Lower leg skin (tissue), 3 donors: ENCODE measurements around the gene HECTD4.

Source experiments
- CTCF ChIP-seq, 3 donors: fragments of 450-650 bp; IDR thresholded peaks; one replicate each; pipeline ENCODE4 v1.5.1; 2016; ENCODE audit warnings: antibody characterized with exemption in 3 of 3, mild to moderate bottlenecking in 3 of 3, moderate library complexity in 2 of 3
- POLR2A ChIP-seq, 2 donors: fragments of 450-650 bp; IDR thresholded peaks; one replicate each; pipeline ENCODE4 v1.6.1; 2016 to 2017; ENCODE audit warnings: antibody characterized with exemption in 2 of 2, mild to moderate bottlenecking in 1 of 2, moderate library complexity in 1 of 2

- TF ChIP-seq POLR2A (IDR thresholded peaks at IDR 0.05) (no peak), CTCF (IDR thresholded peaks at IDR 0.05) (no peak)
Measured at GRCh38 chr12:112219195-112219594, 163.0 kb downstream of the HECTD4 start.
